ENCODE results near the gene LSAMP.

The LSAMP gene

GRCh38 chr3:115836944-115837343, 608.3 kb downstream of the LSAMP start:
- no peak for DNase-seq (ENCODE audit: low read depth)

DNA sequence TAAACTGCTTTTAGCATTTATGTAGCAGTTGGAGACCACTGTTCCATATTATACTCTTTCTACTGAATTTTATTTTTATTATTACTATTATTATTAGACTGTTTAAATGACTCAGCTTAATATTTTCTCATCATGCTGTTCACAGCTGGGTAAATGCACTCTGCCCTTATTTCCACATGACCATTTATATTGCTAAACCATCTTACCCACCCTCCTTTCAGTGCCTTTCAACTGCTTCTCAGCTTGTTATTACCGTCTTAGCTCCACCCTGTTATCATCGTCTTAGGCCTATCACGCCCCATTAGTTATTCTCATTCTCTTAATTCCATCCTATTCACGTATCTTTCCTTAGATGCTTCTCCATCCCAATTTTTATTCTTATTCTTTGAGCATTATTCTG, 609.3 kb downstream of the LSAMP start:
- no peak for DNase-seq (ENCODE audit: low read depth)

GRCh38 chr3:115834068-115834467, 611.2 kb downstream of the LSAMP start:
- peak; percentile 71 for DNase-seq (ENCODE audit: low read depth)

- no peak for DNase-seq (ENCODE audit: low read depth)
Observed at GRCh38 chr3:115833074-115833473, 612.2 kb downstream of the LSAMP start.

DNA sequence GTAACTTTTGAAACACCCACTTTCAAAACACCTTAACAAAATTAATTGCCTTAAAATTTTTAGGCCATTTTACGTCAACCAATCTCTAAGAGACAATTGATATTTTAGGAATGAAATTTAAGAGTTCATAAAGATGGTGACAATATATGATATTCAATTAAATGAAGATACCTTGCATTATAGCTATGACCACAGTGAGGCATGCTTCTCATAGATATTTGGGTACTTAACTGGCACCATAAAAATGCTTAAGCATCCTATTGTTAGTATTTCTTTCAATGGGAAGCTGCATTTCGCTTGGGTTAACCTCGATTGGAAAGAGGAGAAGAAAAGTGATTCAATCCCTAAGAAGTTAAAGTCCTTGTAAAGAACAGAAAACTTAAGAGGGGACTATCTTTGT, 613.0 kb downstream of the LSAMP start:
- no peak for DNase-seq (ENCODE audit: low read depth)

DNA sequence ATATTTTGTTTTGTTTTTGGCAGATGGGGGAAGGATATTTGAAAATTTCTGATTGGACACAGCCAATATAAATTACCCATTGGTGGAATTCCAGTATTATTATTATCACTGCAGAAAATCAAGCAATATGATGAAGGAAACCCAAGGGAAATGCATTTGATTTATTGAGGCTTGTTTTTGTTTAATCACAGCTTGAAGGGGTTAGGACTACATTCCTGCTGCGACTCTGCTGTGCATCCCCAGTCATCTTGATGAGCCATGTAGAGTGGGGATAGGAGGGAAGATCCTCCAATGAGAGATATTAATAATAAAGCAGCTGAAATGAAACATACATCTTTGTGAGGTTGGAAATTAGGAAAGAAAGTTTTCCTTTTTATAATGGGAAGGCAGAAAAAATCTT, 613.4 kb downstream of the LSAMP start:
- no peak for DNase-seq (ENCODE audit: low read depth)

- no peak for DNase-seq (ENCODE audit: low read depth)
Observed at GRCh38 chr3:115830764-115831395, 614.4 kb downstream of the LSAMP start.

DNA sequence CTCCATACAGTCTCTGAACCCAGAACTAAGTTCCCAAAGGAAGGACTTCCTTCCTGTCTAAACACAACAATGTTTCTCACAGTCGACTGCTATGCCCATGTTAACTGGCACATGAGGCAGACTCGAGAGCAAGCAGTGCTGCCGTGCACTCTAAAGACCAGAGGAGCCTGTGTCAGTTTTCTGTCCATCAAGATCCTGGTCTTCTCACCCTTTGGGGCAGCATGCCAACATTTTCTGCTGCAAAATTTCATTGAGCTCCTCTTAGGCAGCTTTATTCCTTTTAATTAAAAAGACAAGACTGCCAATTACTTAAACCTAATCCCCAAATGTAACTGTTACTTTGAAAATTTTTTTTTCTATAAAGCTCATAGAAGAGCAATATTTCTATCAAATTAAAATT, 616.9 kb downstream of the LSAMP start:
- no peak for DNase-seq (ENCODE audit: low read depth)

- DNase-seq (ENCODE audit: low read depth) = no peak
Observed at GRCh38 chr3:115827495-115827894, 617.8 kb downstream of the LSAMP start.

DNA sequence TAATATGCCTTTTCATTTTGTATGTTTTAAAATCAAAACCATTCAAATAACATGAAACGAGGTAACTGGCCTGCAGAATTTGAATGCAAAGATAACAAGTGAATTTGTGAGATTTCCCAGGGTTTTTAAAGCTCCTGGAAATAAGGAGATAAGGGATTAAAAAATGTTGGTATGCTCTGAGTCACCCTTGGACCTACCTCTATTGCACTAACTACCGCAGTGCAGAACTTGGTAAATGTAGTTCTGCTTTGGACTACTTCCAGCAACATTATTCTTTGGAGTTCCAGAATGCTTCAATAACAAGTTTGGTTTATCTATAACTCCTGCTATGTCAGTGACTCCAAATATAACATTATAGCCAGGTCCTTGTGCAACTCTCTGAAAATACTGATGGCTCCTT, 620.2 kb downstream of the LSAMP start:
- DNase-seq (ENCODE audit: low read depth) = no peak

DNA sequence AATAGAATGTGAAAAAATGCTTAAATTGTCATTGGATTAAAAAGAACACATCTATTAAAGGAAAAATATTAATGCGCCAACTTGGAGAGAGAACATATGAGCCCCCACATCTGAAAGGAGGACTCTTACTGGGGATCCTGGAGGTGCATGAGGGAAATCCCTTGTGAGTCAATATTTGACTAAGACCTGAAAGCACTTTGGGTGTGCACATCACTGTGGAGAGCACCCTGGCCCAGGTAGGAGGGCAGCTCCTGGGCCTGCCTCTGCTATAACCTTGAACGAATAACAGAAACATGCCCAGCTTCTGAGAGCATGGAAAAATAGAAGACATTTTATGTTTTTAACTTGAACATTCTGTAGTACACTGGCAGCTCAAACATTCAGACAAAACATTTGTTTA, 622.2 kb downstream of the LSAMP start:
- no peak for DNase-seq (ENCODE audit: low read depth)

DNA sequence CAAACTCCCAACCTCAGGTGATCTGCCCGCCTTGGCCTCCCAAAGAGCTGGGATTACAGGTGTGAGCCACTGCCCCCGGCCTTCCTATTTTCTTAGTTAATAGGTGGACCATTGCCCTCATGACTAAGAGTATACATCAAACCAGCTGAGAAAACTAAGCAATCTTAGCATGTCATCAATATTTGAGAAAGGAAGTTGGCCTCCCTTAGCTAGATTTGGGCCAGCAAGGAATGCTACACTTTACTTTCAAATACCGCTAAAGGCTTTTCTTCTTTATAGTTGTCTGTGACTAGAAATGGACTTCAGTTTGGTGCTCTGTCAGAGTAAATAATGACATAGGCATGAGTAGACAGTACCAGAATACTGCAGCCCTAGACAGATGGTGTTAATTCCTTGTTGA, 622.7 kb downstream of the LSAMP start:
- DNase-seq (ENCODE audit: low read depth) = no peak

- DNase-seq (ENCODE audit: low read depth) = peak; percentile 62
Observed at GRCh38 chr3:115819785-115820384, 625.4 kb downstream of the LSAMP start.

DNA sequence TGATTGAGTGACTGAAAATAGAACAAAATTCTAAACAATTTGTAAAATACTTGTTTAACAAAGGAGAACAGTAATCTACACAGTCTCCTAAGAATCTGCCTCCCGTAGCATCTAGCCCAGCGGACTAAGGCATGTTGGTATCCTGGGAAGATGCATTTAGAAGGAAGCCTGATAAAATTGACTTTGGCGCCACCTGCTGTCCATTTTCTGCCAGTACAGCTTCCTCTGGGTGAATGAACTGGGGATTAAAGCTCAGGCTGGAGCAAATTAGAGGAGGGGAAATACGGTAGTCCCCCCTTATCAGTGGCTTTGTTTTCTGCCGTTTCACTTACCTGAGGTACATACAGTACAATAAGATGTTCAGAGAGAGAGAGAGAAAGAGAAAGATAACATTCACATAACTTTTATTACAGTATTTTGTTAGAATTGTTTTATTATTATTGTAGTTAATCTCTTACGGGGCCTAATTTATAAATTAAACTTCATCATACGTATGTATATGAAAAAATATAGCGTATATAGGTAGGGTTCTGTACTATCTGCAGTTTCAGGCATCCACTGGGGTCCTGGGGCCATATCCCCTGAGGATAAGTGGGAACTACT, 630.4 kb downstream of the LSAMP start:
- no peak for DNase-seq (ENCODE audit: low read depth)

DNA sequence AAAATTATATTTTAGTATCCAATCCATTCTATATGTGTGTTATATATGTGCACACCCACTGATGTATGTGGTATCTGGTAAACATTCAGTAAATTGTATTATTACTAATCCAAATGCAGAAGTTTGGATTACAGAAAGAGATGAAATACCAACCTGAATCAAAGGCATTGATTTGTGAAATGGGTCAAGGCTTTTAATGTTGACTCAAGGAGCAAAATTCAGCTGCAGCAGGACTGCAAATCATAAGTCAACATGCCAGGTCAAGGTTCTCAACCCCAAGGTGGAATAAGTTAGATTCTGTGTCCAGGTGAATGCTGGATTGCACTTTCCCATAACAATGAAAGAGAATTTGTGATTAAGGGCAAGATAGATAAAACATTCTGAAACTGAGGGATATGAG, 631.3 kb downstream of the LSAMP start:
- no peak for DNase-seq (ENCODE audit: low read depth)

DNA sequence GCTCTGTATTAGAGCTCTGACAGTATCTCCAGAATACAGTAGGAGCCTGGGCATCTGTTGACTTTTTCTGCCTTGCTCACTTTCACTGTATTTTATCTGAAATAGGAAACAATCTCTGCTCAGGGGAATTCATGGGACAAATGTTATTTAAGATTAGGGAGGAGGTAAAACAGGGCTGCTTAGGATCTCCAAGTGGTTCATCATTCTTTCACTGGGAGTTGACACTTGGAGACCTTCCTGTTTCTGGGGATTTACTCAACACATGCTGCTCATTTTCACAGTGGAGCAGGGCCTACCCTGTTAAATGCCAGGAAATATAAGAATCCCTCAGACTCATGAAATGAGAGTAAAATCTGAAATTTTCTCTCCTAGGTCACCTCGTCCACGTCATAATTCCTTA, 636.5 kb downstream of the LSAMP start:
- DNase-seq (ENCODE audit: low read depth) = no peak

- no peak for DNase-seq (ENCODE audit: low read depth)
Observed at GRCh38 chr3:115808244-115808643, 637.0 kb downstream of the LSAMP start.

DNA sequence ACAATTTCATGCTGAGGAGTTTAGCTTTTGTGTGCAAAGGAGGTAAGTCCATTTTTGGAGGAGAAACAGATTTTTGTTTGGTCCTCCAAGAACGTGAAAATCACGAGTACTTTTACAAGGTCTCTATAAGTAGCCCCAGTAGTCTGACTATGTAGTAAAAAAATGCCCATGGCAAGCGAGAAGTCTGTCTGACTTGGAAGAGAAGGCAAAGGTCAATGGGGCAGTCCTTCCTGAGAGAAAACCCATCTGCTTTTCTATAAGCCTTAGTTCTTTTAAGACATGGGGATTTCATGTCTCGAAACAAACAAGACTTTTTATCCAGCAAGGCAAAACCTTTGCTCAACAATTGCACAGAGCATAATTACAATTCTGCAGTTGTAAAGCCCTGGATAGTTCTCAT, 638.8 kb downstream of the LSAMP start:
- no peak for DNase-seq (ENCODE audit: low read depth)

GRCh38 chr3:115805520-115805919, 639.8 kb downstream of the LSAMP start:
- no peak for DNase-seq (ENCODE audit: low read depth)

DNA sequence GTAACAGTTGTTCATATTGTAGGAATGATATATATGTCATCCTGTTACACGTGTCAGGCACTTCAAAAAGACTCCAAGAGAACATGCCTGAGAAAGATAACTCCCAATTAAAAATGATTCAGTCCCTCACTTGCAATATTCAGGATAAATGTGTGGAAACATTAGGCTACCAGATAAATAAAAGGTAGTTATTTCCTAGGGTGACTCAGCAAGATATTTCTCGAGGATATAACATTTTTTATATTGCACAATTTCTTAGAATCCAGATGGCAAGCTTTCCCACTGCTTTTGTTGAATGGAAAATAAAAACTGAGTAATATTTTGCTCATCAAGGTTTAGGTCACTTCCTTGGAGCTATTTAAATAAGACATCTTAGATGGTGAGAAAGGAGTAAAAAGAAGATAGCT, 640.6 kb downstream of the LSAMP start:
- DNase-seq (ENCODE audit: low read depth) = no peak

DNA sequence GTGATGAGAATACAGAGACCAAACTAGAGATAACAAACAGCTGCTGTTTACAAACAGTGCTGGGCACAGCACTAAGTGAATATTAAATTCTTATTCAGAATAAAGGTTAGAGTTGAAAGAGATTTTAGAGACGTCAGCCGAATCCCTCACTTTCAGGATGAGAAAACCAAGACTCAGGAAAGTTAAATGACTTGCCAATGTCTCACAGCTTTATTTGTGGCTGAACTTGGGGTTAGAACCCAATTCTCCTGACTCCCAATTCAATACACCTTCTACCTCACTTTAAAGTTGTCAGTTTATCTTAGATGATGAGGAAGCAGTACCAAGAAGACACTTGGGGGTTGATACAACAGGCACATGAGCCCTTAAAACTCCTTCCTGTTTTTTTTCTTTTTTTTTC, 641.1 kb downstream of the LSAMP start:
- no peak for DNase-seq (ENCODE audit: low read depth)

- DNase-seq (ENCODE audit: low read depth) = no peak
Observed at GRCh38 chr3:115803661-115804060, 641.6 kb downstream of the LSAMP start.

GRCh38 chr3:115800489-115801075, 644.7 kb downstream of the LSAMP start:
- no peak for DNase-seq (ENCODE audit: low read depth)
